Measurements from ENCODE around the gene KCND2. TPM values are rescaled to one million over a fixed set of nuclear protein-coding genes. Genes with fewer than 3 reads are reported as not detected.

Gene KCND2
- polyA plus RNA-seq, 1 of the 3 experiments (the other 2 are of a cell fraction), result not detected

DNA sequence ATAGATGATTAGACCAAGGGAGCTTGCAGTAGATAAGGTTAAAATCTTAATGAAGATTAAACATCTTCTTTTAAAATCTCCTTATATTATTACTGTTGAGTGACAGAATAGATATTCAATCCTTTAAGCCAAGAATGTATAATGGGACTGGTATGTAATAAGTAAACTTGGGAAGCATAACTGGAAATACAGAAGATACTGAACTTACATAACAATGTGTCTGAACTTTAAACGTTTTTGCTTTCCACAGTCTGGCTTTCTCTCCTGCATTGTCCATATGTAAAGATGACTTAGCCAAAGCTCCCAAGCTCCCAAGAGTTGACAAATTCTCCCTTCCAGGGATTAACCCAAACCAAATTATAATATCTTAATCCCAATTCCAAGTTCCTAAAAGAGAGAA, 129.8 kb downstream of the KCND2 start:
- H3K4me3 ChIP-seq (ENCODE audit: low read depth in 2 of 2, low read length in 1 of 2), result no peak overlapping the region
- H3K4me1 ChIP-seq (ENCODE audit: control insufficient read depth in 1 of 2, insufficient read depth in 2 of 2, low read depth in 1 of 2, low read length in 1 of 2), result no peaks in the 10 kb centered on the region
- ChIA-PET CTCF (no interaction called here), POLR2A (no interaction called here)
- H3K79me2 ChIP-seq (ENCODE audit: insufficient read depth), result no peaks in the 10 kb centered on the region
- no peaks in the 10 kb centered on the region for H3F3A ChIP-seq (replicated peaks; ENCODE audit: insufficient read depth)
- no peak overlapping the region for H3K9ac ChIP-seq
- DNase-seq, result no peak
- H3K9me3 ChIP-seq, result no peaks in the 10 kb centered on the region
- H3K27ac ChIP-seq (ENCODE audit: low read depth in 2 of 2, low read length in 1 of 2), result no peak overlapping the region
- no peaks in the 10 kb centered on the region for H3K27me3 ChIP-seq (ENCODE audit: insufficient read depth)
- H3K4me2 ChIP-seq, result no peak overlapping the region
- TF ChIP-seq, protein P1, sequence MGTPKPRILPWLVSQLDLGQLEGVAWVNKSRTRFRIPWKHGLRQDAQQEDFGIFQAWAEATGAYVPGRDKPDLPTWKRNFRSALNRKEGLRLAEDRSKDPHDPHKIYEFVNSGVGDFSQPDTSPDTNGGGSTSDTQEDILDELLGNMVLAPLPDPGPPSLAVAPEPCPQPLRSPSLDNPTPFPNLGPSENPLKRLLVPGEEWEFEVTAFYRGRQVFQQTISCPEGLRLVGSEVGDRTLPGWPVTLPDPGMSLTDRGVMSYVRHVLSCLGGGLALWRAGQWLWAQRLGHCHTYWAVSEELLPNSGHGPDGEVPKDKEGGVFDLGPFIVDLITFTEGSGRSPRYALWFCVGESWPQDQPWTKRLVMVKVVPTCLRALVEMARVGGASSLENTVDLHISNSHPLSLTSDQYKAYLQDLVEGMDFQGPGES (IDR thresholded peaks at IDR 0.05; ENCODE audit: low read depth, low read length), result no peak
- no peak for TF ChIP-seq FOXM1 (IDR thresholded peaks at IDR 0.05; ENCODE audit: low read depth)
- TF ChIP-seq, protein P2, sequence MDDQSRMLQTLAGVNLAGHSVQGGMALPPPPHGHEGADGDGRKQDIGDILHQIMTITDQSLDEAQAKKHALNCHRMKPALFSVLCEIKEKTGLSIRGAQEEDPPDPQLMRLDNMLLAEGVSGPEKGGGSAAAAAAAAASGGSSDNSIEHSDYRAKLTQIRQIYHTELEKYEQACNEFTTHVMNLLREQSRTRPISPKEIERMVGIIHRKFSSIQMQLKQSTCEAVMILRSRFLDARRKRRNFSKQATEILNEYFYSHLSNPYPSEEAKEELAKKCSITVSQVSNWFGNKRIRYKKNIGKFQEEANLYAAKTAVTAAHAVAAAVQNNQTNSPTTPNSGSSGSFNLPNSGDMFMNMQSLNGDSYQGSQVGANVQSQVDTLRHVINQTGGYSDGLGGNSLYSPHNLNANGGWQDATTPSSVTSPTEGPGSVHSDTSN (IDR thresholded peaks at IDR 0.05), result no peak
- TF ChIP-seq GABPA (IDR thresholded peaks at IDR 0.05; ENCODE audit: low read depth), result no peak
- TF ChIP-seq NRF1 (IDR thresholded peaks at IDR 0.05; ENCODE audit: low read depth, low read length), result no peak
- no peak for TF ChIP-seq POLR2AphosphoS5 (IDR thresholded peaks at IDR 0.05; ENCODE audit: low read depth, low read length)
- TF ChIP-seq TAF1 (IDR thresholded peaks at IDR 0.05; ENCODE audit: borderline replicate concordance, low read depth, low read length), result no peak
- TF ChIP-seq YY1 (IDR thresholded peaks at IDR 0.05; ENCODE audit: low read depth), result no peak
- no peak for TF ChIP-seq GATA2 (CRISPR knock-in tag; IDR thresholded peaks at IDR 0.05)
- no peak for TF ChIP-seq TCF12 (IDR thresholded peaks at IDR 0.05)
- no peaks in the 10 kb centered on the region for H3K36me3 ChIP-seq (replicated peaks in 1 of 2; ENCODE audit: control insufficient read depth in 1 of 2, insufficient read depth in 2 of 2, low read length in 1 of 2)
- no peak overlapping the region for H2AFZ ChIP-seq (ENCODE audit: low read depth)
- no peaks in the 10 kb centered on the region for H3K9me2 ChIP-seq
- H4K20me1 ChIP-seq (ENCODE audit: insufficient read depth), result no peaks in the 10 kb centered on the region
- 4% methylated on average over 1 of the region's 1 CpG for WGBS (ENCODE audit: low lambda C conversion rate)

DNA sequence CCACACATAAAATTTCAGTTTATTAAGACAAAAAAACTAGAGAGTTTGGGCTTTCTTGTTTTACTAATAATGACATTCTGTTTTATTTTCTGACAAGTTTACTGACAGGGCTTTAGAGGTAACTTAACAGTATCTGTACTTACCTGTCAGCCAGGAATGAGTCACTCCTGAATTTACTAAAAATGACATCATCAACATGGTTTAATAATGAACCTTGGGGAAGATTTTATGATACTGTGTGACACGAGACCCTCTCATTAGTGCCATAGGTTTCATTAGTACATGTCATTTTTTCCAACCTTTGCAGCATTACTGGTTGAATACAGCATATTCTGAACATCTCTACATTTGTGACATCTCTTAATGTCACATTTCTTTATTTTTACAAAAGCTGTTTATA, 131.1 kb downstream of the KCND2 start:
- no peaks in the 10 kb centered on the region for H3K27me3 ChIP-seq (ENCODE audit: insufficient read depth)
- H3K9me2 ChIP-seq, result no peaks in the 10 kb centered on the region
- DNase-seq, result no peak
- CTCF ChIA-PET, result no interaction called here
- POLR2A ChIA-PET, result no interaction called here
- 3% methylated on average over 1 of the region's 1 CpG for WGBS (ENCODE audit: low lambda C conversion rate)
- H3K79me2 ChIP-seq (ENCODE audit: insufficient read depth), result no peaks in the 10 kb centered on the region
- no peaks in the 10 kb centered on the region for H3F3A ChIP-seq (replicated peaks; ENCODE audit: insufficient read depth)
- TF ChIP-seq, protein P3, sequence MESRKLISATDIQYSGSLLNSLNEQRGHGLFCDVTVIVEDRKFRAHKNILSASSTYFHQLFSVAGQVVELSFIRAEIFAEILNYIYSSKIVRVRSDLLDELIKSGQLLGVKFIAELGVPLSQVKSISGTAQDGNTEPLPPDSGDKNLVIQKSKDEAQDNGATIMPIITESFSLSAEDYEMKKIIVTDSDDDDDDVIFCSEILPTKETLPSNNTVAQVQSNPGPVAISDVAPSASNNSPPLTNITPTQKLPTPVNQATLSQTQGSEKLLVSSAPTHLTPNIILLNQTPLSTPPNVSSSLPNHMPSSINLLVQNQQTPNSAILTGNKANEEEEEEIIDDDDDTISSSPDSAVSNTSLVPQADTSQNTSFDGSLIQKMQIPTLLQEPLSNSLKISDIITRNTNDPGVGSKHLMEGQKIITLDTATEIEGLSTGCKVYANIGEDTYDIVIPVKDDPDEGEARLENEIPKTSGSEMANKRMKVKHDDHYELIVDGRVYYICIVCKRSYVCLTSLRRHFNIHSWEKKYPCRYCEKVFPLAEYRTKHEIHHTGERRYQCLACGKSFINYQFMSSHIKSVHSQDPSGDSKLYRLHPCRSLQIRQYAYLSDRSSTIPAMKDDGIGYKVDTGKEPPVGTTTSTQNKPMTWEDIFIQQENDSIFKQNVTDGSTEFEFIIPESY (IDR thresholded peaks at IDR 0.05; ENCODE audit: borderline replicate concordance, low read depth), result no peak
- TF ChIP-seq YY1 (IDR thresholded peaks at IDR 0.05; ENCODE audit: low read depth) (no peak), FOXM1 (IDR thresholded peaks at IDR 0.05; ENCODE audit: low read depth) (no peak), RFX5 (IDR thresholded peaks at IDR 0.05; ENCODE audit: low read length) (no peak), JUND (IDR thresholded peaks at IDR 0.05) (no peak)
- TF ChIP-seq, protein P1 (IDR thresholded peaks at IDR 0.05; ENCODE audit: low read depth, low read length), result no peak
- H3K27ac ChIP-seq (ENCODE audit: low read depth in 2 of 2, low read length in 1 of 2), result no peak overlapping the region
- no peaks in the 10 kb centered on the region for H3K36me3 ChIP-seq (replicated peaks in 1 of 2; ENCODE audit: control insufficient read depth in 1 of 2, insufficient read depth in 2 of 2, low read length in 1 of 2)
- H3K4me2 ChIP-seq, result no peak overlapping the region
- no peaks in the 10 kb centered on the region for H4K20me1 ChIP-seq (ENCODE audit: insufficient read depth)
- H3K9me3 ChIP-seq, result no peaks in the 10 kb centered on the region
- no peak overlapping the region for H3K4me3 ChIP-seq (ENCODE audit: low read depth in 2 of 2, low read length in 1 of 2)
- H3K4me1 ChIP-seq (ENCODE audit: control insufficient read depth in 1 of 2, insufficient read depth in 2 of 2, low read depth in 1 of 2, low read length in 1 of 2), result no peaks in the 10 kb centered on the region
- no peak overlapping the region for H2AFZ ChIP-seq (ENCODE audit: low read depth)
- no peak overlapping the region for H3K9ac ChIP-seq
